Activated naive CD4-positive, alpha-beta T cell treated with anti-CD3 and anti-CD28 coated beads for 36 hours (primary cell): ENCODE measurements around the gene CAPN9. TPM values are rescaled to one million over a fixed set of nuclear protein-coding genes. Genes with fewer than 3 reads are reported as not detected.
A peak's percentile ranks its signal among the peaks of the same experiment; 100 is the strongest.

ENCODE experiments used
- CTCF ChIA-PET: fragments of 350-600 bp; sonication (Branson Sonifier 250); formaldehyde crosslinking; loops from one replicate; lab custom pipeline; 2021; ENCODE audit warnings: antibody characterized with exemption; lab: Charles Lee
- DNase-seq: peaks from one replicate; pipeline ENCODE4 v3.0.0-alpha.2; 2020
- H3K27ac Mint-ChIP-seq: one replicate; pipeline ENCODE4 v1.8.0; 2021; ENCODE audit warnings: mild to moderate bottlenecking, mixed read lengths
- H3K27me3 Mint-ChIP-seq: one replicate; pipeline ENCODE4 v1.8.0; 2021; ENCODE audit warnings: low read depth, mixed read lengths
- H3K36me3 Mint-ChIP-seq: one replicate; pipeline ENCODE4 v1.8.0; 2021; ENCODE audit warnings: low read depth, mixed read lengths
- H3K4me1 Mint-ChIP-seq: one replicate; pipeline ENCODE4 v1.8.0; 2021; ENCODE audit warnings: low read depth, mixed read lengths
- H3K4me3 Mint-ChIP-seq: one replicate; pipeline ENCODE4 v1.8.0; 2021; ENCODE audit warnings: mild to moderate bottlenecking, moderate library complexity, mixed read lengths
- H3K9me3 Mint-ChIP-seq: one replicate; pipeline ENCODE4 v1.8.0; 2021; ENCODE audit warnings: mixed read lengths
- intact Hi-C: fragments of 100-400 bp; cut with micrococcal nuclease; formaldehyde crosslinking; loops from one replicate; pipeline ENCODE4 v1.15.1; 2023
- total RNA-seq, 2 experiments: library from RNA; stranded (reverse); gene quantifications; one replicate each; pipeline ENCODE4 v1.2.3, GENCODE V29; 2021

CAPN9 gene
- total RNA-seq, 2 experiments from 2014 or later, result not detected

DNA sequence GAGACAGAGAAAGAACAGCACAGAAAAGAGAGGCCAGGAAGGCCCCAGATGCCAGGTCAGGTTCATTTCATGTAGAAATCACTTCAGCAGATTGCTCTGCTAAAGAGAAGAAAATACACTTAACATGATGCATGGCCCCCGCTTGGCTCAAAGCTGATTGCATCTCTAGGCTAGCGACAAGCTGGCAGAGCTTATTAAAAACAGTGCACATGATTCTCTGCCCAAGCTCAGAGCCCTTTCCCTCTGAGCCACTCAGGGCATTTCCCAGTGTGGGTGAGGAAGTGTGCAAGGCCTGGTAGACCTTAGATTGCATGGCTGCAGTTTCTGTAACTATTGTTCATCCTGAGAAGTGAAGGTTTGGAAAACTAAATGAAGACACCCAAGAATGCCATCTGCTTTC lies 3.3 kb upstream of the CAPN9 start:
- Mint-ChIP-seq H3K27me3 (peaks cover 6% of the 10 kb centered on the region), H3K9me3 (no peaks in the 10 kb centered on the region), H3K27ac (no peak overlapping the region)

DNA sequence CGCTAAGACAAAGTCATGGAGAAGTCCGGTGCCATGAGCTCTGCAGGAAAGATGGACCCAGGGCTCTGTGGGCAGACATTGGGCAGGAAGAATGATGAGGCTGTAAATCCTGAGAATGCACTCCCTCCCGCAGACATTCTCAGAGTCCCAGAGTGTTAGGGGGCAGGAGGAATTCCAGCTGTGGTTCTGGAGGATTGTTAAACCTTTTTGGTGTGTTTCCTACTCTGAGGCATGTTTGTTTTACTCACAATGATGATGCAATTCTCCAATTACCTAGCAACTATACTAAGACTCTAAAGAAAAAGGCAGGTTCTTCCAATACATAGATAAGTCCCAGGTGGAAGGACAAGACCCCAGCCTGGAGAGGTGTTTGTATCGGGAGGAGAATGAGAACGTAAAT lies 2.8 kb upstream of the CAPN9 start:
- CTCF ChIA-PET, result no interaction called here
- no peak overlapping the region for H3K27ac Mint-ChIP-seq
- no peak for DNase-seq
- no peaks in the 10 kb centered on the region for H3K4me1 Mint-ChIP-seq
- H3K9me3 Mint-ChIP-seq, result no peaks in the 10 kb centered on the region
- no peaks in the 10 kb centered on the region for H3K36me3 Mint-ChIP-seq
- no peak overlapping the region for H3K4me3 Mint-ChIP-seq
- peaks cover 5% of the 10 kb centered on the region for H3K27me3 Mint-ChIP-seq
- intact Hi-C loops, result no loop called here

More for the DNA sequence above, 3.3 kb upstream of the CAPN9 start:
- intact Hi-C loops, result no loop called here
- CTCF ChIA-PET, result no interaction called here
- Mint-ChIP-seq H3K4me3 (no peak overlapping the region), H3K36me3 (no peaks in the 10 kb centered on the region), H3K4me1 (no peaks in the 10 kb centered on the region)
- DNase-seq, result no peak

DNA sequence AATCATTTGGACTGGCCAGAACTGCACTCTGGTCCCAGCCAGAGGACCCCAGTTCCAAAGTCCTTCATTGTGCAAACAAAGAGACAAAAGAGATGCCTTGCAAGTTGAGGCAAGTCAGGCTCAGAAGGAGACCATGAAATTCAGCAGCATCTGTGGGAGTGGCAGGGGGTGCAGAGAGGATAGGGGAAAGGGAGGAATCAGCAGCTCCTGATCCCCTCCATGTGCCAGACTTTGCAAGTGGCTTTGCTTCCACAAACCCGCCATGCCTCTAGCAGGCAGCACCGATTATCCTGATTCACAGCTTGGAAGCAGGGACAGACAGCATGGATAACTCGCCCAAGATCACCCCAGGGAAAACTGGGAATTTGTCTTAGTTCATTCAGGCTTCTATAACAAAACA lies 2.1 kb upstream of the CAPN9 start:
- DNase-seq, result no peak
- no peaks in the 10 kb centered on the region for H3K4me1 Mint-ChIP-seq
- CTCF ChIA-PET, result no interaction called here
- peaks cover 2% of the 10 kb centered on the region for H3K27me3 Mint-ChIP-seq
- no peak overlapping the region for H3K27ac Mint-ChIP-seq
- no peaks in the 10 kb centered on the region for H3K36me3 Mint-ChIP-seq
- intact Hi-C loops, result no loop called here
- no peak overlapping the region for H3K4me3 Mint-ChIP-seq
- H3K9me3 Mint-ChIP-seq, result no peaks in the 10 kb centered on the region

DNA sequence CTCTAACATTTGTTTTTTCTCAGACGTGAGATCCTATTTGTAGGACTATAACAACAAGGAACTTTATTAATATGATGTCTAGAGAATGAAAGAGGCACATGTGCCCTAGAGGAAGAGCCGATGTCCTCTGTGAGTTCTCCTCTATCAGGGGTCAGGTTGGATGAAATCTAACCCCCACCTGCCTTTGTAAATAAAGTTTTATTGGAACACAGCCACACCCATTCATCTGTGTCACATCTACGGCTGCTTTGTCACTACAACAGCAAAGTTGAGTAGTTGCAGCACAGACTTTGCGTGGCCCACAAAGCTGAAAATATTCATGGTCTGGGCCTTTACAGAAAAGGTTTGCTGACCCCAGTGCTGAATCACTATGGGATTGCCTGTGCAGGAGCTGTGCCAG lies 571 bp upstream of the CAPN9 start:
- H3K36me3 Mint-ChIP-seq, result no peaks in the 10 kb centered on the region
- no peak for DNase-seq
- no peak overlapping the region for H3K27ac Mint-ChIP-seq
- H3K4me1 Mint-ChIP-seq, result no peaks in the 10 kb centered on the region
- CTCF ChIA-PET, result no interaction called here
- no peak overlapping the region for H3K4me3 Mint-ChIP-seq
- intact Hi-C loops, result no loop called here
- no peaks in the 10 kb centered on the region for H3K9me3 Mint-ChIP-seq
- H3K27me3 Mint-ChIP-seq, result no peaks in the 10 kb centered on the region

DNA sequence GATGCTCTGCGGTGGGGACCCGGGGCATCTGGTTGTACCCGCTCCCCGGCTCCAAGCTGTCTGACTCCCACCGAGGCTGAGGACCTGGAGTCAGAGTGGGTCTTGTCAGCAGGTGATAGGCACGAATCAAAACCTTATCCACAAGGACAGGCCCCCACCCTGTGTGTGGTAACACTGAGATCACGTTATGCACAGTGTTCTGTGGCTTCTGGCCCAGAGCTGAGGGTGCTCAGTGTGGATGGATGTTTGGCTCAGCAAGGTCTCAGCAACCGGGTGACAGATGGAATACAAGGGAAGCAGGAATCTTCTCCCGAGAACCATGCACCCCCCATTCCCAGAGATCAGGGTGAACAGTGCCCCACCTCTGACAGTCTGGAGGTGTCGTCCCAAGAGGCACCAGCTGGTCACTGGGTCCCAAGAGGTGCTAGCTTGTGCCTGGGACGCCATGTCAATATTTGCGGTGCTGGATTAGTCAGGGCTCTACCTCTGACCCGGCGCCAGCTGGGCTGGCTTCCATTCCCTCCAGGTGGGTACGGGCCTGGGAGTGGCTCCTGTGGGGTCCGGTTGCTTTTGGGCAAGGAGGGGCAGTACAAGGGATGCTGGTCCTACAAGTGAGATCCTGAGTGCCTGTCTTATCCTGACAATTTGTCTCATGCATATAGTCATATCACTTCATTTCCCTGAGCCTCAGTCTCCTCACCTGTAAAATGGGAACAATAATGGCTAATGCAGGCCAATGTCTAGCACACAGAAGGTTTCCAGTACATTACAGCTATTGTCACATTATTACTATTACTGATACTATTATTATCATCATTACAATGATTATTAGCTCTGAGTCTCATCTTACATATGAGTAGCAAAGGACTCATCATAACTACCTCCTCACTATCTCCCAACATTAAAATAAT lies 957 bp downstream of the CAPN9 start:
- Mint-ChIP-seq H3K27ac (no peak overlapping the region), H3K9me3 (no peaks in the 10 kb centered on the region), H3K27me3 (no peaks in the 10 kb centered on the region), H3K4me1 (no peaks in the 10 kb centered on the region), H3K36me3 (no peaks in the 10 kb centered on the region), H3K4me3 (no peak overlapping the region)
- CTCF ChIA-PET, result no interaction called here
- intact Hi-C loops, result no loop called here
- no peak for DNase-seq

DNA sequence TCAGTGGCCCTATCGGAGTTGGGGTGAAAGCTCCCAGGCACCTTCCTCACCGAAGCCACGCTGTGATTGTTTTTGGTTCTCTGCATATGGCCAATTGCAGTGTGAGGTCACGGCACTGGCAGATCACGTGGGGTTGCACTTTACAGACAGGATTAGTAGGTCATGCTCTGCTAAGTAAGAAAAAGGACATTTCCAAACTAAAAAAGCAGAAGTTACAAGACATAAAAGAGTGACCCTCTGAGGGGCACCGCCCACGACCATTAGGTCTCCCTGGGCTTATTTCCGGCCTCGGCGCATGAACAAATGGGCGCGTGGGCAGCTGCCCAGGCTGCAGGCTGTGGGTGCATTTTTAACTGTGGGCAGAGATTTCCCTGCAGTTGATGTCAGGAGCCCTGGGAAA lies 2.0 kb downstream of the CAPN9 start:
- Mint-ChIP-seq H3K9me3 (no peaks in the 10 kb centered on the region), H3K27ac (no peak overlapping the region), H3K27me3 (no peaks in the 10 kb centered on the region), H3K4me3 (no peak overlapping the region), H3K4me1 (no peaks in the 10 kb centered on the region), H3K36me3 (no peaks in the 10 kb centered on the region)
- DNase-seq, result no peak
- CTCF ChIA-PET, result no interaction called here
- intact Hi-C loops, result no loop called here

DNA sequence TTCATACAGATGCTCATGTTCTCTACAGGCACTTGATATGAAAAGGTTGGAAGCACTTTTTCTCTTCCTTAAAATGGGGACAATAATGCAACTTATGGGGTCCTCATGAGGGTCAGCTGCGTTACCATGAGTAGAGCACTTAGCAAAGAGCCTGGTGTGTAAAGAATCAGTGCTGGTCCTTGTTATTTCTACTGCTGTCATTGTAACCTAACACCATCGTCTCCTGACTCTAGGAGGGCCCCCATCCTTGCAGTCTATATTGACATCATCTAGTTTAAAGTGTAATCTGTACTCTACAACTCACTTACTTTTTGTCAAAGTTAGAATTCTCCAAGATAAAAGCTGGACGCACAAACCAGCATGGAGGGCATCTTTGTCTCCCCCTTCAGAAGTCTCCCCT lies 2.4 kb downstream of the CAPN9 start:
- no peaks in the 10 kb centered on the region for H3K4me1 Mint-ChIP-seq
- no peaks in the 10 kb centered on the region for H3K9me3 Mint-ChIP-seq
- CTCF ChIA-PET, result no interaction called here
- H3K27me3 Mint-ChIP-seq, result no peaks in the 10 kb centered on the region
- H3K4me3 Mint-ChIP-seq, result no peak overlapping the region
- intact Hi-C loops, result no loop called here
- no peak overlapping the region for H3K27ac Mint-ChIP-seq
- no peak for DNase-seq
- no peaks in the 10 kb centered on the region for H3K36me3 Mint-ChIP-seq

DNA sequence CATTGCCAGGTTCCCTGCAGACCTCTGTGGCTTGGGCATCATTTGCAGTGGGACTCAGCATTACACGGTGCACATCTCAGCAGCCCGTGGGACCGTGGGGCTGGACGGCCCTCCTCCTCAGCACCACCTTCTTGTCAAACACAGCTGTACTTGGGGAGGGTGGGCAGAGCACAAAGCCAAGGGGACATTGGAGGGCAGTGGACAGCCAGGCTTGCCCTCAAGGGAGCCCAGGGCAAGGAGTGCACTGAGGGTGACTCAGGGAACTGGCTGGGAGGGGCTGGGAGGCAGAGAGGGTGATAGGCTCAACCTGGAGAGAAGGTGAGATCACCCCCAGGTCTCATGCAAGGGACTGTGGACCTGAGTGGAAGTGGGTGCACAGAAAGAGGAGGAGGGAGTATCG lies 3.4 kb downstream of the CAPN9 start:
- CTCF ChIA-PET, result no interaction called here
- Mint-ChIP-seq H3K27me3 (no peaks in the 10 kb centered on the region), H3K4me1 (no peaks in the 10 kb centered on the region), H3K36me3 (no peaks in the 10 kb centered on the region), H3K27ac (no peak overlapping the region), H3K9me3 (no peaks in the 10 kb centered on the region), H3K4me3 (no peak overlapping the region)
- DNase-seq, result no peak
- intact Hi-C loops, result no loop called here

DNA sequence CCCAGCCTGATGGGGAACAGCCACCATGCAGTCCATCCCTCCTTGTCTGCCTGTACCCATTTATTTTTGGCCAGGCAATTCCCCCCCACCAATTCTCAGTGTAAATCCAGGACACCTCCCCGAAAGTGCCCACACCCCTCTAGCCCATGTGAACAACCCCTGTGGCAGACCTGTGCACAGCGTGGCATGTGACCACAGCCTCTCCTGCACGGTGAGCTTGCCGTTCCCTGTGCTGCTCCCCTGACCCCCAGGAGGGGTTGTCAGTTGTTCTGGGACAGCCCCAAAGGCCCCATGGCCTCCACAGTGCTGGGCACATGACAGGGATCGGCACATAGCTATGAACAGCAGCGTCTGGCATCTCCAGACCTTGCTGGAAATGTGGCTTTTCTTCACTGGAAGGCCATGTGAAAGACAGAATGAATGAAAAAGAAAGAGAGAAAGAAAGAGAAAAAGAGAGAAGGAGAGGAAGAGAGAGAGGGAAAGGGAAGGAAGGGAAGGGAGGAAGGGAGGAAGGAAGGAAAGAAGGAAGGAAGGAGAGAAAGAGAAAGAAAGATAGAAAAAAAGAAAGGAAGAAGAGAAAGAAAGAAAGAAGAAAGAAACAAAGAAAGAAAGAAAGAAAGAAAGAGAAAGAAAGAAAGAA lies 3.9 kb downstream of the CAPN9 start:
- Mint-ChIP-seq H3K9me3 (no peaks in the 10 kb centered on the region), H3K36me3 (no peaks in the 10 kb centered on the region), H3K27ac (no peak overlapping the region), H3K27me3 (no peaks in the 10 kb centered on the region), H3K4me3 (no peak overlapping the region), H3K4me1 (no peaks in the 10 kb centered on the region)
- intact Hi-C loops, result no loop called here
- CTCF ChIA-PET, result no interaction called here
- no peak for DNase-seq

DNA sequence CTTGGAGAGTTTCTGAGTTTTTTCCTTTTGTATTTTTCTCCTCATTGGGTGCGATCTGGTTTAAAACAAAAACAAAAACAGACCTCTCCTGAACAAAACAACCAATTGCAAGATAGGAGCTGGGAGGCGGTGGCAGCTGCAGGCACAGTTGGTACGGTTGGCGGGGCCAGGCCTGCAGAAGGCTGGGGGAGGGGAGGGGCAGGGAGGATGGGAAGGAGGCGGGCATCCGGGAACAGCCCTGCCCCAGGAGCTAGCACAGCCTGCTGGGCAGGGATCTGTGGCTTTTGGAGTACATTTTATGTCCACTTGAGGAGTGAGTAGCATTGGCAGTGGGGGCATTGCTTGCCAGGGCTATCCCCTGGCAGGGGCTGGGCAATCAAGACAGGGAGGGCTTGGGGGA lies 5.2 kb downstream of the CAPN9 start:
- no peaks in the 10 kb centered on the region for H3K4me1 Mint-ChIP-seq
- intact Hi-C loops, result no loop called here
- CTCF ChIA-PET, result no interaction called here
- no peak overlapping the region for H3K27ac Mint-ChIP-seq
- no peak overlapping the region for H3K4me3 Mint-ChIP-seq
- H3K36me3 Mint-ChIP-seq, result no peaks in the 10 kb centered on the region
- no peaks in the 10 kb centered on the region for H3K27me3 Mint-ChIP-seq
- DNase-seq, result no peak
- no peaks in the 10 kb centered on the region for H3K9me3 Mint-ChIP-seq

DNA sequence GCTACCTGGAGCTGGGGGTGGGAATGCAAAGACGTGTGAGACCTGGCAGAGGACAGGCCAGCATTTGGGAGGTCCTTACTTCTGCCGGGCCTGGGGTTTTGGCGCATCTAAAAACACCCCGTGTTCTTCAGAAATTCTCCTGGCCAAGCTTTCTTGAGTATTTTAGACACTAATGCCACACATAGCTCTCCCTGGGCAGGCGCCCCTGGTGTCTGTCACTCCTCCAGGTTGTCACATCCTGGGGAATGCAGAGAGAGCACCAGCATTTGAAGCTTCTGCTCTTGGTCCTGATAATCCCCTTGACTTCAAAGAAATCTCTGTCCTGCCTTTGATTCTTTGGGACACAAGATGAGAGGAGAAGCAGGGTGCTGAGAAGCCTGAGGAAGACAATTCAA lies 6.0 kb downstream of the CAPN9 start:
- H3K4me3 Mint-ChIP-seq, result no peak overlapping the region
- DNase-seq, result no peak
- CTCF ChIA-PET, result no interaction called here

DNA sequence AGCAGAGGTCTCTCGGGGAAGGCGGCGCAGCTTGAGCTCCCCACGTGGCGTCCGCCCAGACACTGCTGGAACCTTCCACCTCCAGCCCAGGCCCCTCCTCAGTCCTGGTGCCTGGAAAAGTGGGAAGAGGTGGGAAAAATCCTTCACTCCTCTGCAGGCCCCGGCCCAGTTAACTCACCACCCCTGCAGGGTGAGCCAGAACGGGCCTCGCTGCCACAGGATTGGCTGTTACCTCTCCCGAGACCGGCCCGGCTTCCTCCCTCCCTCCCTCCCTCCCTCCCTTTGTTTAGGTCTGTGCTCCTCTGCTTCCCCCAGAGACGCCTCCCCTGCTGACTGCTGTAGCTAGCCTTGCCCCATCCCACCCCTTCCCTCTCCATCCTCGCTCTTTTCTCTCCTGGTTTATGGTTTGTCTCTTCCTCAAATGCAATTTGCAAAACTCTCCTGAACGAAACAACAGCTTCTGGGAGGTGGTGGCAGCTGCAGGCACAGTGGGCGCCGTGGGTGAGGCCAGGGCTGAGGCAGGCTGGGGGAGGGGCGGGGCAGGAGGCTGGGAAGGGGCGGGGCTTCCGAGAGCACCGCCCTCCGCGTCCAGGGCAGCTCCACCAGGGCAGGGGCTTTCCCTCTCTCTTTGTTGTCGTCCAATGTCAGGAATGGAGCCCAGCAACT lies 6.5 kb downstream of the CAPN9 start:
- Mint-ChIP-seq H3K27me3 (no peaks in the 10 kb centered on the region), H3K4me1 (no peaks in the 10 kb centered on the region), H3K27ac (no peak overlapping the region), H3K36me3 (no peaks in the 10 kb centered on the region), H3K4me3 (peak overlapping the region; percentile 6), H3K9me3 (no peaks in the 10 kb centered on the region)
- CTCF ChIA-PET, result no interaction called here
- intact Hi-C loops, result no loop called here
- DNase-seq, result peak; percentile 40

More for the DNA sequence above, 6.0 kb downstream of the CAPN9 start:
- Mint-ChIP-seq H3K36me3 (no peaks in the 10 kb centered on the region), H3K27ac (no peak overlapping the region), H3K4me1 (no peaks in the 10 kb centered on the region), H3K27me3 (no peaks in the 10 kb centered on the region), H3K9me3 (no peaks in the 10 kb centered on the region)
- intact Hi-C loops, result no loop called here

DNA sequence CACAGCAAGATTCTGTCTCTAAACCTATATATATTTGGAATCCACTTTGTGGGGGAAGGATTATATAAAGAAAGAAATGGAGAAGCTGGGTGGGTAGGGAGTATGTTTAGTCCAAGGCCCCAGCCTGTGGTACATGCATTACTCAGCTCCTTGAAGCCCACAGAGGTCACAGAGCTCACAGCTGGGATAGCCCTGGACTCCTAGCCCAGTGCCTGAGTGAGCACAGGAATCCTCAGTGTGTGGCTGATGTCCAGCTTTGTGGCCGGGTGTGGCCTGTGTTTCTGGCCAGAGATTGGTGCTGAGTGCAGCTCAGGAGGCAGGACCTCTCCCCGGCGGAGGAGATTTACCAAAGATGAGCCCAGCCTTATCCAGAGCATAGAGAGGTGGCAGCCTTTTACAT lies 7.6 kb downstream of the CAPN9 start:
- no peaks in the 10 kb centered on the region for H3K4me1 Mint-ChIP-seq
- H3K27me3 Mint-ChIP-seq, result no peaks in the 10 kb centered on the region
- intact Hi-C loops, result no loop called here
- H3K27ac Mint-ChIP-seq, result no peak overlapping the region
- H3K4me3 Mint-ChIP-seq, result no peak overlapping the region
- no peak for DNase-seq
- CTCF ChIA-PET, result no interaction called here
- H3K9me3 Mint-ChIP-seq, result no peaks in the 10 kb centered on the region
- H3K36me3 Mint-ChIP-seq, result no peaks in the 10 kb centered on the region
